GDM1 (cell line): ENCODE measurements around the gene ANG.
"Not testable (repeated sequence)": the region's sequence is repeated elsewhere in the genome, so short reads cannot be mapped to it uniquely, and the experiment has no call there.

Experiments used
- DNase-seq: peaks from one replicate; lab custom pipeline; 2025; lab: John Stamatoyannopoulos, UW

Gene ANG

DNA sequence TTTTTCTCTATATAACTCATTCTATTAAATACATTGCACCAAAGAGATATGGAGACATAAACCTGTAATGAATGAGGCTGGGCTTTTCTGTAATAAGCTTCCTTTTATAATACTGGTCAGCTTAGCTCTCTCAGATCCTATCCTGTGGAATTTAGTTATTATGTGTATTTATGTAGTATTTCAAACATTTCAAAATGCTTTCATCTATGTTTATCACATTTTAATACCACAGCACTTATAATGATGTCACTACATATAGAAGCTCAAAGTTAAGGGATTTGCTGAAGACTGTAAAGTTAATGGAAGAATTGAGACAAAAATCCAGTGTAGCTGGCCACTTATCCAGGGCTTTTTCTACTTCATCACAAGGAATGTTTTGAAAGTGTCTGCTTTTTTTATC is 11.4 kb downstream of the ANG start:
- no peak for DNase-seq

- not testable (repeated sequence) for DNase-seq
Measured at GRCh38 chr14:20700965-20701364, 12.4 kb downstream of the ANG start.

DNA sequence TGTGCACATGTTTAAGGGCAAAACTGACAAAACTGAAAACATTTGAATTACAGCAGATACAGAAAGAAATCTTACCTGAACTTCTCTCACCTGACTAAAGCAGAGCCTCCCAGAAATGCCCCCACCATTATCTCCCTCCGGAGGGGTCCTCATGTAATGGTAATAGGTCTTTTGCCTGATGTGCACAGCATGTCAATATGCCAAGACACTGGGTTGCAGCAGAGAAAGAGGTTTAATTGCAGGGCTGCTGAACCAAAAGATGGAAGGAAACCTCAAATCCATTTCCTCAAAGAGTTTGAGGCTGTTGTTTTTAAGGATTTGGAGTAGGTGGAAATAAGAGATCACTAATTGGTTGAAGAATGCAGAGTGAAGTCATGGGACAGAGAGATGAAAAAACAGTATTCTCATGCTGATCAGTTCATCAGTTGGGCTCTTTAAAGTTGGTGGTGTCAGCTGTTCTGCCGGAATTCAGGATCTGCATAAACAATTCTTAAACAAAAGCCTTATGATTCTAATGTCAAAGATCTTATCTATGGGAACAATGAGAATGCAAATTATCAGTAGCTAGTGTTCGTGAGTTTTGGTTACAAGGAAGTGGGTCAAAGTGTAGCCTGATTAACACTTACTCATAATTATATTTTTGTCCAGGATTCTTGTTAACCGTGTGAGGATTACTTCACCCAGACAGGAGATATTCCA is 18.2 kb downstream of the ANG start:
- no peak for DNase-seq

GRCh38 chr14:20707622-20708021 is 19.1 kb downstream of the ANG start:
- no peak for DNase-seq

GRCh38 chr14:20711261-20711660 is 22.7 kb downstream of the ANG start:
- DNase-seq = no peak

- DNase-seq = no peak
Measured at GRCh38 chr14:20711685-20712084, 23.1 kb downstream of the ANG start.

DNA sequence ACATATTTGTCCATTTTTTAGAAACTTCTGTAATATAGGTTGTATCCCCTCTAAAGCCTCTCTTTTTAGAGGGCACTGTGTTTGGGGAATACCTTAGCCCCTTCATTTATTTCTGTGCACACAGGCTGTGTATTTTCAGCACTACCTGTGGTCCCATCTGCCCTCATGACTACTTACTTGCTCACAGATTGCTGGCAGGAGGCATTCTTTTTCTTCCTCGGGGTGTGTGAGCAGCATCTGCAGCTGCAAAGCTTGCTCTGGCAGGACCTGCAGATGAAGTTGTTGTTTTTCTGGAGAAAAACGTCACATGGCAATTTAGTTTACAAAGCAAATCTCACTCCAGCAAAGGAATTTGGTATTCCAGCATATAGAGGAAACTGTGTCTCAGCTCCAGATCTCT is 24.3 kb downstream of the ANG start:
- DNase-seq = no peak

DNA sequence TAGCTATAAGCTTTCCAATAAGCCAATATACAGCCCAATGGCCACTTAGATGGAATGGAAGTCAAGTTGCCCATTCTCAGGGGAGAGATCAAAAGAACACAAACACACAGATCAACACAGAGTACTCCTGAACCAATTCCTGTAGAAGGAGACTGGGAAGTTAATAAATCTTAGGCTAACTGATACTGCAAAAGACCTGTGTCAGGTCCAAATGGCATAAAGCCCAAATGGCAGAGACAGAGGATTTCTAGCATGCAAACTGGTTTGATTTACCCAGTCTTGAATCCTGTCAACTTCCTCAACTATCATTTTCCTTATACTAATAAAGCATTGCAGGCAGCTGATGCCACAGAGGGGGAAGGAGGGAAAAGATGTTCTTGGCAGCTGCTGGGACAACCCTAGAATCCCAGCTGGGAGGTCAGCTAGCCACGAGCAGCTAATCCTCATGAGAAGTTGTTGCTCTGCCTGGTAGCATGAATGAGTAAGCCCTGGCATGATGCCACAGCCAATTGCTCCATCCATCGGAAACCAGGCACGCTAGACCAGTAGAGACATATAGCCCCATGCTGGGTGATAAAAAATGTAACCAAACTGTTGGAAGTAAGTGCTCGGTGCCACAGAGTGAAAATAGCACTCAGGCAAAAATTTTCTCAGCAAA is 26.2 kb downstream of the ANG start:
- no peak for DNase-seq

DNA sequence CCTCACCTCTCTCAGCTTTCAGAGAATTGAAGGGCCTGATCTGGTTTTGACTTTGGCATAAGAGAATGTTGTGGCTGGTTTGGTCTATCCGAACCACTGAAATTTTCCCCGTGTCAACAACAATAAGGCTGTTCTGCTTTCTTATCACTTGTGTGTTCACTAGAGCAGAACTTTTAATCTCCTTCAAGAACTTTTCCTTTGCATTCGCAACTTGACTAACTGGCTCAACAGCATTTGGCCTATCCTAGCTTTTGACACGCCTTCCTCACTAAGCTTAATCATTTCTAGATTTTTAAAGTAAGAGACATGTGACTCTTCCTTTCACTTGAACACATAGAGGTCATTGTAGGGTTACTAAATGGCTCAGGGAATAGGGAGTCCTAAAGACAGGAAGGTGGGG is 31.2 kb downstream of the ANG start:
- DNase-seq = no peak

DNA sequence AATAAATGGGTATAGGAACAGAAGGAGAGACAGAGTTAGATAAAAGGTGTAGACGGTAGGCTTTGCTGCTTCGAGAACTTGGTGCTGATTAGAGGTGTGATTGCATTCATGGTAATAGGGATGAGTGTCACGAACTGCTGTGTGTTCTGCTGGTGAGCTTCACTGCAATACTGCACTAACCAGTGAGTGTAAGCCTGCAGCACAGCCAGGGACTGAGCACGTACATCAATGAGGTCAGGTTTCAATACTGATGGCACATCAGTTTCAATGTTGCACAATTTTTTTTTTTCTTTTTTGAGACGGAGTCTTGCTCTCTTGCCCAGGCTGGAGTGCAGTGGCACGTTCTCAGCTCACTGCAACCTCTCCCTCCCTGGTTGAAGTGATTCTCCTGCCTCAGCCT is 32.2 kb downstream of the ANG start:
- DNase-seq = no peak

DNA sequence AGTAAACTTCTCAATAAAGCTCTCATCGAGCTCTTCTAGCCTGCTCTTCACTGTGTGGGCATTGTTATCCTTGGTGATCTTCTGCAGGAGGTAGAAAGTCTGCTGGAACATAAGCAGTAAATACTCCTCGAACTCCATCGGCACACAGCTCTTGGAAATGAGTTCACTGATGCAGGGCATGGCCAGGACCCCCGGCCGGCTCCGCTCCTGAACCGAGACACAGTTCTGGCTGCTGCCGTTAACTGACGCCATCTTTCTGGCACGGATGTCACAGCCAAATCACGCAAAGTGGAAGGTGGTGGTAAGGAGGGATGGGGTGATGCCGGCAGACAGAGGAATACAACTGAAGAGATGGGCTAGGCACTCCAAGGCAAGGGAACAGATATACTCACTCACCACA is 33.5 kb downstream of the ANG start:
- no peak for DNase-seq

GRCh38 chr14:20723488-20723887 is 34.9 kb downstream of the ANG start:
- DNase-seq = no peak

GRCh38 chr14:20726121-20726520 is 37.6 kb downstream of the ANG start:
- not testable (repeated sequence) for DNase-seq

DNA sequence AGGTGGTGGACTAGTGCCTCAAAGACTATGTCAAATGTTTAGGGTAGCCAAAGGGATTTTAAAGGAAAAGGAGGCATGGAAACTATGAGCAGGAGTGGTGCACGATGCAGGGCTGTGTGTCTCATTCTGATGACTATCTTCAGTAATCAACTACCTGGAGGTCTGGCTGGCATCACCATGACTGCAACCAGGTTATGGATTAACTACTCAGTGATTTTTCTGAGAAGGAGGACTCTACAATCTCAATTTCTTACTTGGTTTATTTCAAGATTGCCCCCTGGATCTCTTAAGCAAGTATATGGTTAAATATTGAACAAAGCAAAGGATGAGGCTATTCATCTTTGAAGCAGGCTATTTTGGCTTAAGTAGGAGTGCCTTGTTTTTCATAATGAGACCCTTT is 38.0 kb downstream of the ANG start:
- DNase-seq = no peak

DNA sequence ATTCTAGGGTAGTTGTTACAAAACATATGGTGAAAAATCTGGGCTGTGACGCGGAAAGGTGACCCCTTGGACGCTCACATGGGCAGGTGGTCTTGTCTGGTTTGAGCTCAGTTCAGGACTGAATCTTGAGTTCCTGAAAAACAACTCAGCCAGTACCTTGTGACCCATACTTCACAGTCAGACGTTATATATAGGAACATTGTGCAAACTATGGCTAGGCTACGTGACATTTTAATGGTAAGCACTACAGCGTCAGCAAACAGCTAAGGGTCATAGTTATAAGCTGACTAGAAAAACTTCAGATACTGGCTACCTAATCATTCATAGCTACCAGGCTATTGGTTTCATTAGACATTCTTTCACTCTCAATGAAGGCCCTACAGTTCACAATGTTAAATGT is 42.3 kb downstream of the ANG start:
- no peak for DNase-seq

GRCh38 chr14:20732477-20732876 is 43.9 kb downstream of the ANG start:
- DNase-seq = no peak

- DNase-seq = no peak
Measured at GRCh38 chr14:20732979-20733635, 44.5 kb downstream of the ANG start.

- DNase-seq = no peak
Measured at GRCh38 chr14:20733684-20734429, 45.3 kb downstream of the ANG start.

GRCh38 chr14:20734430-20734806 is 45.9 kb downstream of the ANG start:
- no peak for DNase-seq

DNA sequence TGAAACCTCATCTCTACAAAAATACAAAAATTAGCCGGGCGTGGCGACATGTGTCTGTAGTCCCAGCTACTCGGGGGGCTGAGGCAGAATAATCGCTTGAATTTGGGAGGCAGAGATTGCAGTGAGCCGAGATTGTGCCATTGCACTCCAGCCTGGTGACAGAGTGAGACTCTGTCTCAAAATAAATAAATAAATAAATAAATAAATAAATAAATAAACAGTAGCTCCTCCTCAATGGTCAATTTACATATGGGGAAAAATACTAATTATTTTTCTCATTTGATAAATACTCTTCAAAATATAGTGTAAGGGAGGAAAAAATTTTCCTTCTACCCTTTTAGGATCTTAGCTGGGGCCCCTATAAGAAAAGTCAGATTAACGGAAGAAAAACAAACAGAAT is 49.7 kb downstream of the ANG start:
- not testable (repeated sequence) for DNase-seq

GRCh38 chr14:20742132-20742531 is 53.6 kb downstream of the ANG start:
- no peak for DNase-seq

- DNase-seq = no peak
Measured at GRCh38 chr14:20743556-20743955, 55.0 kb downstream of the ANG start.
